ENCODE measurements around the gene OPRM1.

Gene OPRM1

DNA sequence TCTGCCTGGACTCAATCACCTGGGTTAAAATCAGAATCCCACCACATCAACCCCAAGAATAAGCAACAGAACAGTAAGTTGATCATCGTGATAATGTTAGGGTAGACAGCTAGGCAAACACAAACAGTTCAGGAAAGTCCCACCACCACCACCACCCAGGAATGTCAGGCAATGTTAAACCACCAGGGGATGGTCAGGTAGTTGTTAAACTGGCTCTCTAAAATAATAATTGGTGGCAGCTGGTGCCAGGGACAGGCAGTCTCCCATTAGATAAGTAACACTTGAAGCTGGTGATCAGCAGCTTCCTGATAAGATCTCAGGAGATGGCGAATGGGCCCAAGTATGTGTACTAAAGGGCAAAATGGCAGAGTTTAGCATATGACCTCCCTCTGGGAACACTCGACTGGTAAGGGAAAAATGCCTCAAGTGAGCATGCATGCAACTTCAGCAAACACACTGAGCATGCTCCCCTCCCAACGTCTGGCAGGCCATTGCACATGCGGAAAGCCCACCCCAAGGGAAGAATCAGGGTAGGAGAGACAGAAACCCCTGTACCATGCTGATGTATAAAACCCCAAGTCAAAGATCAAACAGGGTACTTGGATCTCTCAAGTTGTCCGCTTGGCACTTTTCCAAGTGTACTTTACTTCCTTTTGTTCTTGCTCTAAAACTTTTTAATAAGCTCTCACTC lies 250.9 kb downstream of the OPRM1 start:
- no peak for DNase-seq (ENCODE audit: low spot score)
- H3K27ac ChIP-seq, result no peak overlapping the region
- TF ChIP-seq, protein P1, sequence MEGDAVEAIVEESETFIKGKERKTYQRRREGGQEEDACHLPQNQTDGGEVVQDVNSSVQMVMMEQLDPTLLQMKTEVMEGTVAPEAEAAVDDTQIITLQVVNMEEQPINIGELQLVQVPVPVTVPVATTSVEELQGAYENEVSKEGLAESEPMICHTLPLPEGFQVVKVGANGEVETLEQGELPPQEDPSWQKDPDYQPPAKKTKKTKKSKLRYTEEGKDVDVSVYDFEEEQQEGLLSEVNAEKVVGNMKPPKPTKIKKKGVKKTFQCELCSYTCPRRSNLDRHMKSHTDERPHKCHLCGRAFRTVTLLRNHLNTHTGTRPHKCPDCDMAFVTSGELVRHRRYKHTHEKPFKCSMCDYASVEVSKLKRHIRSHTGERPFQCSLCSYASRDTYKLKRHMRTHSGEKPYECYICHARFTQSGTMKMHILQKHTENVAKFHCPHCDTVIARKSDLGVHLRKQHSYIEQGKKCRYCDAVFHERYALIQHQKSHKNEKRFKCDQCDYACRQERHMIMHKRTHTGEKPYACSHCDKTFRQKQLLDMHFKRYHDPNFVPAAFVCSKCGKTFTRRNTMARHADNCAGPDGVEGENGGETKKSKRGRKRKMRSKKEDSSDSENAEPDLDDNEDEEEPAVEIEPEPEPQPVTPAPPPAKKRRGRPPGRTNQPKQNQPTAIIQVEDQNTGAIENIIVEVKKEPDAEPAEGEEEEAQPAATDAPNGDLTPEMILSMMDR (IDR thresholded peaks at IDR 0.05), result no peak

DNA sequence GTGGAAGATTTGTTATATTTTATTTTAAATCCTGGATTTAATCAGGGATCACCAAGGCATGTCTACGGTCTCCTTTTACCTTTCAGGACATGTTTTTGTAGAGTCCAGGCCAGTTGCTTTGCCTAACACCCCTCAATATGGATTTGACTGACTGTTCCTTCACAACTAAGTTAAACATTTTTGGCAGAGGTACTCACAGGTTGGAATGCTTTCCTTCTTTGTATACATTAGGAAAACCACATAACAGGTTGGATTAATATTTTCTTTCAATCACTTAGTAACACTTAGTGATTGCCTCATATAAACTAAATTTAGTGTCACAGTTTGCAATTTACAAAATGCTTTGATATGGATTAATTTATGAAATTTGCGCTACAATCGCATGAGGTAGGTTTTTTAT lies 253.0 kb downstream of the OPRM1 start:
- no peak for DNase-seq (ENCODE audit: low spot score)
- TF ChIP-seq, protein P1 (IDR thresholded peaks at IDR 0.05), result no peak
- H3K27ac ChIP-seq, result no peak overlapping the region
- H3K4me3 ChIP-seq, result no peak overlapping the region

More for the DNA sequence above, 250.9 kb downstream of the OPRM1 start:
- no peak overlapping the region for H3K4me3 ChIP-seq

DNA sequence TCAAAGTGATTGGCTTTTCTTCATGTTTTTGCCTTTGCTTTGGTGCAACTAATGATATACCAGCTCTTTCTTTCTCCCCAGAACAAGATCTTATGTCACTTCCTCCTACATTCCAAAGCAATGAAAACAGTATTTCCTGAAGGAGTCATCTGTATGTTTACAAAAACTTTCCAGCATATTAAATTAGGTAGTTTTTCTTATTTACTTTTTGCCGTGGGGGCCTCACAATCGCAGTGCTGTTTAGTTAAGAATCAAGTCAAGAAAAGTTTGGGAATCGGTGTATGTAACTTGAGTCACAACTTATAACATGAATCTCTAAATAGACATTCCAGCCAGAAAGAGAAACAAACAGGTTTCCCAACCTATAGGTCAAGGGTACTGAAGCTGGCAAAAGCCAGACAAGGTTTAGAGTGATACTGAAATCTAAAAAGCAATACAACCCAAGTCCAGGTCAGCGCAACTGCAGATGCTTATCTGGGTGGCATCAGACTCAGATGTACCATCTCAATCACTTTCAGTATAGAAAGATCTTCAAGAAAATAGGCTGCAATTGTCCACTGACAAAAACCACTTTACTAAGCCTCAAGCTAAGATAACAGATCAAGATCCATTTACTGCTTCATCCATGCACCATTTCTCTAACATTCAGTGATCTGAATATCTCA lies 253.9 kb downstream of the OPRM1 start:
- TF ChIP-seq, protein P1 (IDR thresholded peaks at IDR 0.05), result no peak
- DNase-seq (ENCODE audit: low spot score), result no peak
- Histone ChIP-seq H3K4me3 (no peak overlapping the region), H3K27ac (no peak overlapping the region)

DNA sequence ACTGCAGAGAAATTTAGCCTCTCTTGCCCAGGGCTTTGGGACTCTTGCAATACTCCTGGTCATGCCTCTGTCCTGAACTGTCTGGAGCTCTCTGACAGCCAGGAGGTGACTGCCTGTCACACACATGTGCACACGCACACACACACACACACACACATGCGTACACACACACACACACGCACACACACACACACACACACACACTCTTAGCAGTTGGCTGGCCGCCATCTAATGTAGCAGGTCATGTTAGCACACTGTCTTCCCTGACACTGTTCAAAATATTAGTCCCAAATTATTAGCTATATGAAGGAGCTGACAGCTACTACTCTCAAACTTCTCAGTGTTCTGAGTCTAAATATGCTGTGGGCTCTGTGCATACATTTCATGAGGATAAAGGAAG lies 256.7 kb downstream of the OPRM1 start:
- no peak for DNase-seq (ENCODE audit: low spot score)
- Histone ChIP-seq H3K4me3 (no peak overlapping the region), H3K27ac (no peak overlapping the region)
- TF ChIP-seq, protein P1 (IDR thresholded peaks at IDR 0.05), result no peak
